PFSK-1 (cell line): ENCODE data around the gene CCDC117.

Source experiments
- POLR2AphosphoS5 ChIP-seq: IDR thresholded peaks from 2 replicates; pipeline ENCODE4 v1.6.1; 2012; ENCODE audit warnings: low read depth, mild to moderate bottlenecking, control low read depth, low read length, moderate library complexity
- REST ChIP-seq, 2 experiments: IDR thresholded peaks; 2 replicates each; pipeline versions ENCODE4 v1.6.1 to v1.8.0; 2011 to 2012; ENCODE audit warnings: low read depth in 2 of 2, low read length in 2 of 2, control low read depth in 1 of 2, inconsistent platforms in 1 of 2, mild to moderate bottlenecking in 1 of 2, moderate library complexity in 1 of 2; ENCODE audit not compliant: insufficient read depth in 1 of 2
- SIN3A ChIP-seq: IDR thresholded peaks from 2 replicates; pipeline ENCODE4 v1.6.1; 2012; ENCODE audit warnings: mild to moderate bottlenecking, low read length, moderate library complexity, borderline replicate concordance; ENCODE audit not compliant: insufficient read depth

GRCh38 chr22:28813772-28814518, 41.5 kb downstream of the CCDC117 start:
- TF ChIP-seq REST (IDR thresholded peaks at IDR 0.05; ENCODE audit: insufficient read depth in 1 of 2, low read depth in 2 of 2, low read length in 2 of 2) = no peak
- no peak for TF ChIP-seq SIN3A
- TF ChIP-seq POLR2AphosphoS5 = no peak
